Measurements from ENCODE around the gene THEM4.

Gene THEM4

GRCh38 chr1:151909167-151910149 lies at the start of gene THEM4:
TSS of gene THEM4 (minus strand) at chr1:151909511. CDS start at chr1:151909458, 53 bp downstream.
- DNase-seq: peak; percentile 99

- DNase-seq: no peak
Observed at GRCh38 chr1:151958959-151959358, 49.6 kb upstream of the THEM4 start.

- no peak for DNase-seq
Observed at GRCh38 chr1:151956957-151957497, 47.7 kb upstream of the THEM4 start.

GRCh38 chr1:151953409-151954094 lies 44.2 kb upstream of the THEM4 start:
- DNase-seq: no peak

GRCh38 chr1:151952811-151953210 lies 43.5 kb upstream of the THEM4 start:
- DNase-seq: no peak

GRCh38 chr1:151949371-151950193 lies 40.3 kb upstream of the THEM4 start:
- no peak for DNase-seq

- DNase-seq: no peak
Observed at GRCh38 chr1:151948506-151948905, 39.2 kb upstream of the THEM4 start.

- no peak for DNase-seq
Observed at GRCh38 chr1:151947140-151947539, 37.8 kb upstream of the THEM4 start.

GRCh38 chr1:151945725-151946722 lies 36.7 kb upstream of the THEM4 start:
- peak; percentile 57 to 72 for DNase-seq

GRCh38 chr1:151944857-151945575 lies 35.7 kb upstream of the THEM4 start:
- DNase-seq: no peak

GRCh38 chr1:151944126-151944856 lies 35.0 kb upstream of the THEM4 start:
- no peak for DNase-seq

- DNase-seq: no peak
Observed at GRCh38 chr1:151943591-151943990, 34.3 kb upstream of the THEM4 start.

GRCh38 chr1:151942882-151943281 lies 33.6 kb upstream of the THEM4 start:
- DNase-seq: no peak

- DNase-seq: no peak
Observed at GRCh38 chr1:151940541-151940940, 31.2 kb upstream of the THEM4 start.

- no peak for DNase-seq
Observed at GRCh38 chr1:151939779-151940178, 30.5 kb upstream of the THEM4 start.

GRCh38 chr1:151939141-151939540 lies 29.8 kb upstream of the THEM4 start:
- DNase-seq: no peak

- DNase-seq: no peak
Observed at GRCh38 chr1:151936653-151937052, 27.3 kb upstream of the THEM4 start.

- no peak for DNase-seq
Observed at GRCh38 chr1:151935894-151936602, 26.7 kb upstream of the THEM4 start.

GRCh38 chr1:151935154-151935553 lies 25.8 kb upstream of the THEM4 start:
- no peak for DNase-seq

Data from activated CD4-positive, alpha-beta T cell treated with anti-CD3 and anti-CD28 coated beads, Interleukin-2, amount 50 U/mL, for 48 hours (primary cell).